Hepatocyte (in vitro differentiated cells): Measurements from ENCODE around the gene LYPD4.

Experiments
- EZH2 ChIP-seq: fragments of 200-600 bp; sonication (generic); IDR thresholded peaks from 2 replicates; pipeline ENCODE4 v1.6.1; 2016; ENCODE audit warnings: antibody characterized with exemption, mild to moderate bottlenecking, borderline replicate concordance
- EZH2phosphoT487 ChIP-seq: fragments of 200-600 bp; sonication (generic); IDR thresholded peaks from one replicate; pipeline ENCODE4 v1.6.1; 2018; ENCODE audit warnings: antibody characterized with exemption, mild to moderate bottlenecking, low read depth, moderate library complexity; ENCODE audit not compliant: unreplicated experiment, severe bottlenecking
- TF ChIP-seq, protein P1 (sequence below): fragments of 200-600 bp; sonication (generic); IDR thresholded peaks from 2 replicates; pipeline ENCODE4 v1.5.1; 2016; ENCODE audit warnings: antibody characterized with exemption, mild to moderate bottlenecking; ENCODE audit not compliant: poor library complexity

- TF ChIP-seq, protein P1, sequence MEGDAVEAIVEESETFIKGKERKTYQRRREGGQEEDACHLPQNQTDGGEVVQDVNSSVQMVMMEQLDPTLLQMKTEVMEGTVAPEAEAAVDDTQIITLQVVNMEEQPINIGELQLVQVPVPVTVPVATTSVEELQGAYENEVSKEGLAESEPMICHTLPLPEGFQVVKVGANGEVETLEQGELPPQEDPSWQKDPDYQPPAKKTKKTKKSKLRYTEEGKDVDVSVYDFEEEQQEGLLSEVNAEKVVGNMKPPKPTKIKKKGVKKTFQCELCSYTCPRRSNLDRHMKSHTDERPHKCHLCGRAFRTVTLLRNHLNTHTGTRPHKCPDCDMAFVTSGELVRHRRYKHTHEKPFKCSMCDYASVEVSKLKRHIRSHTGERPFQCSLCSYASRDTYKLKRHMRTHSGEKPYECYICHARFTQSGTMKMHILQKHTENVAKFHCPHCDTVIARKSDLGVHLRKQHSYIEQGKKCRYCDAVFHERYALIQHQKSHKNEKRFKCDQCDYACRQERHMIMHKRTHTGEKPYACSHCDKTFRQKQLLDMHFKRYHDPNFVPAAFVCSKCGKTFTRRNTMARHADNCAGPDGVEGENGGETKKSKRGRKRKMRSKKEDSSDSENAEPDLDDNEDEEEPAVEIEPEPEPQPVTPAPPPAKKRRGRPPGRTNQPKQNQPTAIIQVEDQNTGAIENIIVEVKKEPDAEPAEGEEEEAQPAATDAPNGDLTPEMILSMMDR: no peak
- TF ChIP-seq EZH2phosphoT487: no peak
- TF ChIP-seq EZH2: no peak
Measured at GRCh38 chr19:41860419-41861115, 16.1 kb upstream of the LYPD4 start.
